GM19438 (cell line): ENCODE data around the gene NR0B1.

Experiments used
- ATAC-seq: cut with Tn5 transposase; IDR thresholded peaks from one replicate; pipeline ENCODE4 v1.9.1; 2021; ENCODE audit warnings: low read depth; ENCODE audit not compliant: unreplicated experiment

The NR0B1 gene, protein sequence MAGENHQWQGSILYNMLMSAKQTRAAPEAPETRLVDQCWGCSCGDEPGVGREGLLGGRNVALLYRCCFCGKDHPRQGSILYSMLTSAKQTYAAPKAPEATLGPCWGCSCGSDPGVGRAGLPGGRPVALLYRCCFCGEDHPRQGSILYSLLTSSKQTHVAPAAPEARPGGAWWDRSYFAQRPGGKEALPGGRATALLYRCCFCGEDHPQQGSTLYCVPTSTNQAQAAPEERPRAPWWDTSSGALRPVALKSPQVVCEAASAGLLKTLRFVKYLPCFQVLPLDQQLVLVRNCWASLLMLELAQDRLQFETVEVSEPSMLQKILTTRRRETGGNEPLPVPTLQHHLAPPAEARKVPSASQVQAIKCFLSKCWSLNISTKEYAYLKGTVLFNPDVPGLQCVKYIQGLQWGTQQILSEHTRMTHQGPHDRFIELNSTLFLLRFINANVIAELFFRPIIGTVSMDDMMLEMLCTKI

DNA sequence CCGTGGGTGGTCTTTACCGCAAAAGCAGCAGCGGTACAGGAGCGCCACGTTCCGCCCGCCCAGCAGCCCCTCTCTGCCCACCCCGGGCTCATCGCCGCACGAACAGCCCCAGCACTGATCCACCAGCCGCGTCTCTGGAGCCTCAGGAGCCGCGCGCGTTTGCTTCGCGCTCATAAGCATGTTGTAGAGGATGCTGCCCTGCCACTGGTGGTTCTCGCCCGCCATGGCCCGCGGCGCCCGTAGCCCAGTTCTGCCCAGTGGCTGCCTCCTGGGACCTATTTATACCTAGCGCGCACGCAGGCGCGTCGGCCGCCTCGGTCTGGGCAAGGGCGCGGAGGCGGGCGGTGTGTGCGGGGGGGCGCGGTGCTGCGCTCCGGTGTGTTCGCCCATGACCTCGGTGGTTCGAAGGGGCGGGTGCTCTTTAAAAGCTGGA is at the start of gene NR0B1:
NR0B1 (minus strand) TSS at position 252 of the 433 bp plus-strand sequence; CDS start at position 225, 27 bp downstream.
- ATAC-seq: no peak

DNA sequence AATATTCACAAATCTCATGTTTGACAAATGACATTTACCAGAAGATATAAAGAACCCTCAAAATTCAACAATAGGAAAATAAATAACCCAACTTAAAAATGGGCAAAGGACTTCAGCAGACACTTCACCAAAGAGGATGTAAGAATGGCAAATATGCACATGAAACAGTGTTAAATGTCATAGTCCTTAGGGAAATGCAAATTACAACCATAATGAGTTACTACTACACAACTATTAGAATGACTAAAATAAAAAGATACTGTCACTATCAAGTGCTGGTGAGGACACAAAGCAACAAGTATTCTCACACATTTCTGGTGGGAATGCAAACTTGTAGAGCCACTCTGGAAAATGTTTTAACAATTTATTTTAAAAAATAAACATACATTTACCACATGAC is 40.8 kb upstream of the NR0B1 start:
- ATAC-seq: no peak

DNA sequence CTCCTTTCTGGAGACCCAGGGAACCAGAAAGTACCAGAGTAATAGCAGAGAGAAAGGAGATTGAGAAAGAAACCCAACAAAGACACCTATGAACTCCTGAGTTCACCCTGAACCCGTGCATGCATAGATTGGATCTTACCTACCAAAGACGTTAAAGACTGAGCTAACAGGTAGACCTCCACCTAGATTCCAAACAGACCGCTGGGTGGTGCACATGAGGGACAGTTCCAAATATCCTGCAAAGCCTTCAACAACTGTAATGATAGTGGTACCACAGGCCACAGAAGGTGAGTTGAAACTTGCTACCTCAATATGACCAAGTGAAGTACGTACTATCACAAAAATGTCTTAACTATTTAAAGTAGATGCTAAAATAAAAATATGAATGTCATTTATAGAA is 34.0 kb upstream of the NR0B1 start:
- no peak for ATAC-seq

DNA sequence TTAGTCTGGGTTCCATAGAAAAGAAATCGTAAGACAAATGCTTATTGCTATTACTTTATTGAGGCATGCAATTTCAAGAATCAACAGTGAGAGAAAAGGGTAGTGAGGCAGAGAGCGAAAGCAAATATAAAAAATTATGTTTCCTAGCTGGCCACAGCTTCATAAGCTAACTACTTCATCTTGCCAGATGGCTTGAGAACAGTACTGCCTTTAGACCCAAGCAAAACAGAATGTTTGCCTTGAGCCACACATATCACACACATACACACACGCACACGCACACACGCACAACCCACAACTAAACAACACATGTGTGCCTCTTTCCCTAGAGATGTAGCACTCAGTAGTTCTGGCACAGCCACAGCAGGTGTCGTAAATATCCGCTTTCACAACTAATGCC is 31.6 kb upstream of the NR0B1 start:
- ATAC-seq: no peak

DNA sequence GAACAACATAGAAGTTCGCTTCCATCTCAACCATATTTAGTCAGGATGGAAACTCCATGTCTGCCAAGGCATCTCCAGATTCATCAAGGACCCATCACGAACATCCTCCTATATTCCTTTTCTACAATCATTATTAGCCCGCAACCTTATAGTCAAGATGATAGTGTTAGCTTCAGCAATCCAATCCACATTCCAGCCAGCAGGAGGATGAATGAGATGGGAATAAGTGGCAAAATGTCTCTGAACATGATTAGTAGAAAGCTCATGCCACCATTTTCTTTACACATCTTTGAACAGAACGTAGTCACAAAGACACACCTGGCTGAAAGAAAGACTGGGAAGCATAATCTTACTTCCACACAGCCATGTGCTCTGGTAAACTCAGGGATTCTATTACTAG is 18.6 kb upstream of the NR0B1 start:
- no peak for ATAC-seq

DNA sequence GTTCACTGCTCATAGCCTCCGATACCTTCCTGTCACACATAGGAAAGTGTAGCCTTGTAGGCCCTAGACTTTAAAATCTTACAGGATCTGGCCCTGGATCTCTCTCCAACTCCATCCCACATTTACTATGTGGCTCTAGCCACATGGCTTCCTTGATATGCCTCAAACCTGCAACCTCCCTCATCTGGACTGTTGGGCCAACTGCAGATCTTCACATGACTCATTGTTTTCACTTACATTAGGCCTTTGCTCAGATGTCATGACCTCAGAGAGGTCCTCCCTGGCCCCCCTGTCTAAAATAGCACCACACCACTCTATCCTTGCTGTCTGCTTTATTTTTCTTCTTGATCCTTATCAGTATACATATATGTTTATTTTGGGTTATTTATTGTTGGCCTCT is 8.1 kb upstream of the NR0B1 start:
- no peak for ATAC-seq

DNA sequence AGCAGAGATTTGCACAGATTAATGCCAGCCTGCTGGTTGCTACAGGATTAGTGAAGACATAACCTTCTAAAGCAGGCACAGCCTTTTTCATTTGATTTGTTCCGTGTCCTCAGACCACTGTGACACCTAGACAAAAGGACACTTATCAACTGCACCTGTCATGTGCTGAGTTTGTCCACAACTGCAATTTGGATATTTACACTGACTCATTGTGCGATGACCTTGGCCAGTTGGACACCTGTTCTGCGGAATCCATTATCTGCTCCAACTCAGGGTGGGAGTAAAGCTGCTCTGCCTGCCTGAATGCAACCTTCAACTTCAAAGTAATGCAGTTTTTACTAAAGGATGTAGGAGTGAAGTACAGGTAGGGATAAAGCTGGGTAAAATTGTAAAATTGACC is 4.1 kb upstream of the NR0B1 start:
- ATAC-seq: no peak

DNA sequence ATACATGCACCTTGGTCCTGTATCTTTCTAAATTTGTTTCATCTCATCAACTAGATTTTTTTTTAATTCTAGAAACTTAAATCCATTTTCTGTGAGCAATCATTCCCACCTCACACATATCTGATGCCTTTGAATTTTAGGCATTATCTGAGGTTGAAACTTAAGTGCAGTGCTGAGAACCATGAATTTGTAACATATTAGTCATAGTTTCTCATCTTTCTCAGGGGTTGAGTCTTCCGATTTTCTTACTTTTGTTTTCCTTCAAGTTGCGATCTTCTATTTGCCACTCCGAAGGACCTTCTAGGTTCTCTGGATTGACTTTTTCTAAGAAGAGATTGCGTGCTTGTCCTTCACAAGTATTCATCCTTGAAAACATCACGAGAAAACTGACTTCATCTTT is 3.7 kb upstream of the NR0B1 start:
- ATAC-seq: no peak

DNA sequence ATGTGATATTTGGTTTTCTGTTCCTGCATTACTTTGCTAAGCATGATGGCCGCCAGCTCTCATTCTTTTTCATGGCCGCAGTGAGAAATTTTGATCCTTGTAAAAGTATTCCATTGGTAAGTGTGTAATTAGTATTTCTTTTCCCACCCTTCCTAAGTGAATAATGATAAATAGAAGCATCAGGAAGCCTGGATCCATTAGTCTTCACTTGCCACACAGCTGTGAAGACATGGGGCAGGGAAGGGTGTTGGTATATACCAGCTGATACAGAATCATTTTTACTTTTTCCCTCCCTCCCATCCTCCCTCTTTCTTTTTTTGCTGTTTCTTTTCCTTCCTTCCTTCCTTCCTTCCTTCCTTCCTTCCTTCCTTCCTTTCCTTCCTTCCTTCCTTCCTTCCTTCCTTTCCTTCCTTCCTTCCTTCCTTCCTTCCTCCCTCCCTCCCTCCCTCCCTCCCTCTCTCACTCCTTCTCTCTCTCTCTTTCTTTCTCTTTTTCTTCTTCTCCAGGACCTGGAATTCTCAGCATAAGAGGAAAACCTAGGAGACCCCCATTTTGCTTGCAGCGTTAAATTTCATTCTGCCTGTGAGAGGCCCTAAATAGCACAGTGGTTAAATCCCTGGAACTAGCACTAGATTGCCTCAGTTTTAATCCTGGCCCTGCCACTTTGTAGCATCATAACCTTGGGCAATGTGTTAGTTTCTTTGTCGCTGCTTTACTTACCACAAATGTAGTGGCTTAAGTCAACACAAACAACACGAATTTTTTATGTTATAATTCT is 1.4 kb upstream of the NR0B1 start:
- no peak for ATAC-seq

DNA sequence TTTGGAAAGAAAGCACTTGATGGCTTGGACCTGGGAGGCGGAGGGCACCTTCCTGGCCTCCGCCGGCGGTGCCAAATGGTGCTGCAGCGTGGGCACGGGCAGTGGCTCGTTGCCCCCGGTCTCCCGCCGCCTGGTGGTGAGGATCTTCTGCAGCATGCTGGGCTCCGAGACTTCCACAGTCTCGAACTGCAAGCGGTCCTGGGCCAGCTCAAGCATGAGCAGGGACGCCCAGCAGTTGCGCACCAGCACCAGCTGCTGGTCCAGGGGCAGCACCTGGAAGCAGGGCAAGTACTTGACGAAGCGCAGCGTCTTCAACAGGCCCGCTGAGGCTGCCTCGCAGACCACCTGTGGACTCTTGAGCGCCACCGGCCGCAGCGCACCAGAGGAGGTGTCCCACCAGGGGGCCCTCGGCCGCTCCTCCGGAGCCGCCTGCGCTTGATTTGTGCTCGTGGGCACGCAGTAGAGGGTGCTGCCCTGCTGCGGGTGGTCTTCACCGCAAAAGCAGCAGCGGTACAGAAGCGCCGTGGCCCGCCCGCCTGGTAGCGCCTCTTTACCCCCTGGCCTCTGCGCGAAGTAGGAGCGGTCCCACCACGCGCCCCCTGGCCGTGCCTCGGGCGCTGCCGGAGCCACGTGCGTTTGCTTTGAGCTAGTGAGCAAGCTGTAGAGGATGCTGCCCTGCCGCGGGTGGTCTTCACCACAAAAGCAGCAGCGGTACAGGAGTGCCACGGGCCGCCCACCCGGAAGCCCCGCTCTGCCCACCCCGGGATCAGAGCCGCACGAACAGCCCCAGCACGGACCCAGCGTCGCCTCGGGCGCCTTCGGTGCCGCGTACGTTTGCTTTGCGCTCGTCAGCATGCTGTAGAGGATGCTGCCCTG is 689 bp downstream of the NR0B1 start:
- ATAC-seq: no peak

DNA sequence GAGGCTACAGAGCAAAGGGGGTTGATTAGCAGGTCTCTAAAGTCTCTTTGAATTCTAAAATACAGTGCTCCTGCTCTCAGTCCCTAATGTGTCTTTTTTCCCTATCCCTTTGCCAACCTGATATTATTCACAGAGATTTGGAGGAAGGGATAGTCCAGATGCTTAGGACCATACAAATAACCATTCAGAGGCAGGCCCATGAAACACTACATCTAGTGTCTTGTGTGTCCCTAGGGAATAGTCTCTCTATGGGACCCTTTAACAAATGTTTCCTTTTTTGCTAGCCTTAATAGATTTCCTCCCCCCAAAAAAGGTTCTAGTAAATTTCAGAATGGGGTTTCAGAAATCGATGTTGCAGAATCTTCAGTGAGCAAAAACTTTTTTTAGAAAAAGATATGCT is 1.7 kb downstream of the NR0B1 start:
- ATAC-seq: no peak

DNA sequence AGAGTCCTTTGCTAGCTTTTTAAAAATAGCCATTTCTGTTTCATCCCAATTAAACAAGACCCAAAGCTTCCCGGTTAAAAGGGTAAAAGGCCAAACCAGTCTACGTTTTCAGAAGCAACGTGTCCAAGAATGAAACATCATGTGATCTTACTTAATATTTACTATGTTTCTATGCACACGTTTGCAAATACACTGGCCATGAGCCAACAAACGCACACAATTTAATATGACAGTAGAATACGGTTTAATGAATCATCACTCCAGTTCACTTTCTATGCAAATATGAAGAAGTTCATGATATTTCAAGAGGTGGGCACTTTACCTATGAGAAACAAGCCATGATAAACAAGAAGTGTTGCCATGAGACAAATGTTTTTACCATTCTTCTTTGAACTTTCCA is 4.3 kb downstream of the NR0B1 start:
- no peak for ATAC-seq

DNA sequence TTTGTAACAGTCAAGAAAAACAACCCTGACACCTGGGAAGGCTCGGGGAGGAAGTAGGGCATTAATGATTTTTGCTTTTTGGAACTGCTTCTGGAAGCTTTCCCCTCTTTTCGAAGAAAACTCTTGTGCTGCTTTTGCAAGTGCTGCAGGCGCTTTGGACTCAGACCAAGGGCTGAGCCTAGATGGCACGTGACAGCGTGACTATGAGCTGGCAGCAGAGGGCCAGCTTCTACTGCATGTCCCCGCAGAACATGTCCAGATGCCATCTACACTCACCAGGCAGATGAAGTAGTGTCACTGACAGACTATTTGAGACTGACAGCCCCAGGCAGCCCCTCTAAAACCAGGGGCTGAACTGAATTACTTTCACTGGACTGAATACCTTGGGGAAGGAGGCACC is 6.2 kb downstream of the NR0B1 start:
- no peak for ATAC-seq

DNA sequence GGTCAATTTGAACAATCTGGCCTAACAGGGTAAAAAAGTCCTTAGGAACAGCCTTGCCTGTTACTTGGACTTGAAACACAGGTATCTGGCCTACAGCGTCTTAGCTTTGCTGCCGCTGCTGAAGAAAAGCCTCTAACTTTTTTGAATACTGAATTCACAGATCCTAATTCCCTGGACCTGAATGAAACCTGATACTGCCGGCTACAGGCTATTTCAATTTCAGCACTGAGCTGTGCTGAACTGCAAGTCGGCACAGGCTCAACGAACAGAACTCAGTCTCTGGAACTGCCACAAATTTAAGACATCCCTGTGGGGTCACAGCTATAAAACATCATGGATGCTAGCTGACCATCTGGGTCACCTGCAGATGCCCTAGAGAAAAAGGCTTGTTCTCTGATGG is 7.2 kb downstream of the NR0B1 start:
- ATAC-seq: no peak

DNA sequence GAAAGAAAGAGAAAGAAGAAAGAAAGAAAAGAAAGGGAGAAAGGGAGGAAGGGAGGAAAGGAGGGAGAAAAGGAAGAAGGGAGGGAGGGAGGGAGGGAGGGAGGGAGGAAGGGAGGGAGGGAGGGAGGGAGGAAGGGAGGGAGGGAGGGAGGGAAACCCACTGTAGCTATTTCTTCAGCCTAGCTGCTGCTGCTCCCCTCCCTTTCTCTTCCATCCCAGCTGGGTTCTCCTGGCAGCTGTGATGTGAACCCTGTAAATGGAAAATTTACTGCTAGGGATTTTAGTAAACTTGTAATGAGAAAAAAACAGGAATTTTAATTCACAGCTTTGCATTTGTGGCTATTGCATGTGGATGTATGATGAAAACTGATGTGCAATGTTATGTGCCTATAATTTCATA is 8.0 kb downstream of the NR0B1 start:
- no peak for ATAC-seq

DNA sequence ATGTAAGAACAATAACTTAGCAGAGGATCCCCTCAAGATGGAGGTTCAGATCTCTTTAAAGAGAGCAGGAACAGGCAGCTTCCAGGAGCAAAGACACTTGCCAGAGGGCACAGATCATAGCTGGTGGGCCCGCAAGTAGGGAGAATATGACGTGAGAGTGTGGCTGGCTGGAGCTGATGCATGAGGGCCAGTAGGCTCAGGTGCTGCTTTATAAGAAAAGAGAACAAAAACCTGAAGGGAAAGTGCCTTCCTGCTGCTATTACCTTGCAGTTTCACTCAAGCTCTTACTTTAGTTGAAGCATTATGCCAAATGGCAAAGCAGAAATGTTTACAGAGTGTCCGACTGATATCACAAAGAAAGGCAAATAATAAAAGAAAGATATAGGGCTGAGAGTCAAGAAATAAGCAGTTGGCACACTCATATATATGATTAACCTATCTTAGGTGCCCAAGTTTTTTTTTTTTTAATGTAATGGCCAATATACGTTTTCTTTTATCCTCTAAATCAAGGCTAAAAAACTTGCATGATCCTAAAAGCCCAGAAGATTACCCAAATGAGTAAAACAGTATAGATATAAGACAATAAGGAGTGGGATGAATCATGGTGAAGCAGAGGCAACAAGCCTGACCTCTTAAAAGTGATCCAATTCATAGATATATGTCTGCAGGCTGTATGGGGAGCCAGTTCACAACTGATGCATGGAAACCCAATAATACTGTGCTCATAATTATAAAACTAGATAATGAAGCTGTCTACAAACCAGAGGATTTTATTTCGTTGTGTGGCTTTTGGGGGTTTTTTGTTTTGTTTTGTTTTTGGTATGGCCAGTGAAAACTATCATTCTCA is 12.6 kb downstream of the NR0B1 start:
- no peak for ATAC-seq

DNA sequence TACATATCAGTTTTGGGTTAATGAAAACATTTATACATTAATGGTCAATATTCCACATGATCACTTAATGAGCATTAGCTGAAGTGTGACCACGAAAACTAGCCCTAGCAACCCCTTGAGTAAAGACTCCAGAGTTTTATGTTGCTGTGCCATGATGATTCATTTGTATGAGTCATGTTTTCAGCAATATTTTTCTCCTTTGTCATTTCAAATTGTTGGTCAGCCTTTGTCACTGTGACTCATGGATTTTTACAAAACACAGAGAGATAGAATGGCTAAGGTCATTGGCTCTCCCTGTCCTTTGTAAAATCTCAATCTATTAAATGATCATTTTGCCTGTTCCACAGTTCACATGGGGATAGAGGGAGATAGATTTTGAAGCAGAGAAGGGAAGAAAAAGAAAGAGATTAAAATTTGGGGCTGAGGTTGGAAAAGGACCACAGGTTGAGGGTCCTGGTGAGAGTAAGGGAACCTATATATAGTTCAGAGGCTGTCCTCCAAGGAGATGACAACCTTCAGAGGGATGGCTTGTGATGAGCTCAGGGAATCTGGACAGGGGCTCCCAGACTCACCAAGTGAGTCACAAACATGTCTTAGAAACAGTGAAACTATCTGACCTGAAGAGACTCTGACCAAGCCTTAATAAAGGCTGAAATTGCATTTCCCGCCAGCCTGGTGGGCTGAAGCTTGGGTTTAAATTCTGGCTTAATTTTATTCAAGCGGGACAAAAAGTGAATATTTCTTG is 25.6 kb downstream of the NR0B1 start:
- ATAC-seq: no peak

DNA sequence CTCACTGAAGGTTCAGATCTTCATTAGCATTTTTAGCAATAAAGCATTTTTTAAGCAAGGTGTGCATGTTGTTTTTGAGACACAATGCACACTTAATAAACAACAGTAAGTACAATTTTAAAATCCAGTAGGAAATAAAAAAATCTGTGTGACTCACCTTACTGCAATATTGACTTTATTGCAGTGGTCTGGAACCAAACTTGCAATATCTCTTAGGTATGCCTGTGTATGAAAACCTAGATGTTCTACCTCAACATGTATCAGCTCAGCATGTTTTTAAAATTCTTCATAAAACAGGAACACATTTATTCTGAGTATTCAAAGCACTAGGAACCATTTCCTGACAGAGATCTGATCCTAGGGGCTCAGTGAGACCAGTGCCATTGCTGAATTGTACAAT is 26.7 kb downstream of the NR0B1 start:
- no peak for ATAC-seq

DNA sequence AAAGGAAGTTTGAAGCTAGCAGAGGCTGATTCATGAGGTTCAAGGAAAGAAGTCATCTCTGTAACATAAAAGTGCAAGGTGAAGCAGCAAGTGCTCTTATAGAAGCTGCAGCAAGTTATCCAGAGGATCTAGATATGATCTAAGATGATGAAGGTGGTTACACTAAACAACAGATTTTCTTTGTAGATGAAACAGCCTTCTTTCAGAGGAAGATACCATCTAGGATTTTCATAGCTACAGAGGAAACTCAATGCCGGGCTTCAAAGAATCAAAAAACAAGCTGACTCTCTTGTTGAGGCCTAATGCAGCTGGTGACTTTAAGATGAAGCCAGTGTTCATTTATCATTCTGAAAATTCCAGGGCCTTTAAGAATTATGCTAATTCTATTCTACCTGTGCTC is 28.8 kb downstream of the NR0B1 start:
- ATAC-seq: no peak
